Measurements from ENCODE around the gene TM2D1.
A peak's percentile ranks its signal among the peaks of the same experiment; 100 is the strongest.
"Not testable (repeated sequence)": the region's sequence is repeated elsewhere in the genome, so short reads cannot be mapped to it uniquely, and the experiment has no call there.

Gene TM2D1

DNA sequence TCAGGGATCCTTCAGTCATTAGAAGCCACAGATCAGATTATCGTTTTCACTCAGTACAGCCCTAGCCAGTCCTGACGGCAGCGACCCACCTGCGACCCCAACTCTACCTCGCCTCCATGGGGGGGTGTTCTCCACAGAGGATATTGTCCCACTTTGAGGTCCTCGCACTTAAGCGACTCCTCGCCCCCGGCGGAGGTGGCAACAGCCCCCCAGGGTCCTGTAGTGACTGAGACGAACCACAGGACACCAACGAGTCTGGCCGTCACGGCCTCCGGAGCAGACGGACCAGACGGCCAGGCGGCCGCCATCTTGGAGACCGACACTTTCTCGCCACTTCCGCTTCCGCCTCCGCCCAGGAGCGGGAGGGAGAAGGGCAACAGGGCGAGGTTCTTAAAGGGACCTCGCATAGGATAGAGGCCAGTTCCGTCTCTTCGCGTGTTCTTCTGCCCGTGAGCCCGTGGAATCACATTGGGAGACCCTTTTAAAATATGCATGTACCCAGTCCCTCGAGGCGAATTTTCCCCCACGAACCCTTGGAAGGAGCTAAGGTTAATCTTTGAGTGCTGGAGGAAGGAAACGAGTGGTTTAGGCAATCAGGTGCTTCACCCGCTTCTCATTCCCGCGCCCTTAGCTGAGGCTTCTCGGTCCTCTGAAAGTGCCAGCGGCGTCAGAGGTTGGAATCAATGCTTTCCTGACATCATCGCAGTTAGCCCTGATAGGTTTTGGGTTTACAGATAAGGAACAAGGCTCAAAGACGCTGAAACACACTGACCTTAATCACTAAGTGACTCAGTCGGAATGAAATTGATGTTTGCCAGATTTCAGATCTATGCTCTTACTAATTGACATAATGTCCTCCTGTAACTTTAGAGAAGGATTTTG lies at the start of gene TM2D1:
TM2D1 (minus strand) TSS at position 329 of the 882 bp plus-strand sequence; CDS start at position 308, 21 bp downstream.
- DNase-seq (ENCODE audit: low read depth in 2 of 2) = peak; percentile 76 to 81

- no peak for DNase-seq (ENCODE audit: low read depth in 2 of 2)
These were observed 45.2 kb upstream of the TM2D1 start for GRCh38 chr1:61770131-61770530.

- no peak for DNase-seq (ENCODE audit: low read depth in 2 of 2)
These were observed 33.0 kb upstream of the TM2D1 start for GRCh38 chr1:61757950-61758349.

DNA sequence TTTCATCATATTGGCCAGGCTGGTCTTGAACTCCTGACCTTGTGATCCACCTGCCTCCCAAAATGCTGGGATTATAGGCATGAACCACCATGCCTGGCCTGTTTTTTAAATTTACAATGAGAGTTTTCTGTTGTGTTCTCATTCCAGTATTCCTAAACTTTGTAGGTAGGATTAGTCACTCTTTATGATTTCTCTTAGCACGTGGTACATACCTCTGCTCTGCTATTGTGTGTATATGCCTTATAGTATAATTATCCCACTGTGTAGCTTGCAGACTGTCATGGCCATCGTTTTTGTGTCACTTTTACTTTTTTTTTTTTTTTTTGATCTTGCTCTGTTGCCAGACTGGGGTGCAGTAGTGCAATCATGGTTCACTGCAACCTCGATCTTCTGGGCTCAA lies 31.8 kb upstream of the TM2D1 start:
- no peak for DNase-seq (ENCODE audit: low read depth in 2 of 2)

DNA sequence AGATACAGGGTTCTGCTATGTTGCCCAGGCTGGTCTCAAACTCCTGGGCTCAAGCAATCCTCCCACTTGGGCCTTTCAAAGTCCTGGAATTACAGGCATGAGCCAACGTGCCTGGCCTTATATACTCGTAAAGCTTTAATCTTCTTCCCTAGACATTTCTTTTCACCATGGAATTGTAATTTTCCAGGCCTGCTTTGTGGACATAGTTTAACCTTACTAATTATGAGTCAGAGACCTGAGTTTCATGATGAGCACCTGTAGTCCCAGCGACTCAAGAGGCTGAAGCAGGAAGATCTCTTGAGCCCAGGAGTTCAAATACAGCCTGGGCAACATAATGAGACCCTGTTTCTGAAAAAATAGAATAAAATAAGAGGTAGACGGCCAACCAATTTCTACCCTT lies 29.6 kb upstream of the TM2D1 start:
- DNase-seq (ENCODE audit: low read depth in 2 of 2) = no peak

DNA sequence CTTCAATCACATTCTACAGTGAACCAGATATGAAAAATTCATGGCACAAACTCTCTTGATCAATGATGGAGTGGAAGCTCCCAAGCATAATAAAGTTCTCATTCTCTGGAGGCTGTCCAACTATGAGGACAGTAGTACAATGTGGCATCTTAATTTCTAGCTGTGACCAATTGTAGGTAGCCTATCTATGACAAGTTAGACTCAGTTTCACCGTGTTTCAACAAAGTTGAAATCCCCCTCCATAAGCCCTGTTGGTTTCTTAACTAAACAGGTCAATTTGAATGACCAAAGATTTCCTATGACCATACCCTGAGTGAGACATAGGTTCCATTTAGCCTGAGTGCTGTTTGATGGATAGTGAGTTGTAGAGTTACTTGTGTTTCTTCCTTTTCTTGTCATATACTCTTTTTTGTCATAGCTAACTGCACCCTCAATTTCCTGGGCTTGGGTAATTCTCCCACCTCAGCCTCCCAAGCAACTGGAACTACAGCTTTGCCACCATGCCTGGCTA lies 29.1 kb upstream of the TM2D1 start:
- DNase-seq (ENCODE audit: low read depth in 2 of 2) = no peak

GRCh38 chr1:61752921-61753389 lies 28.0 kb upstream of the TM2D1 start:
- DNase-seq (ENCODE audit: low read depth in 2 of 2) = no peak

GRCh38 chr1:61749574-61749973 lies 24.6 kb upstream of the TM2D1 start:
- no peak for DNase-seq (ENCODE audit: low read depth in 2 of 2)

DNA sequence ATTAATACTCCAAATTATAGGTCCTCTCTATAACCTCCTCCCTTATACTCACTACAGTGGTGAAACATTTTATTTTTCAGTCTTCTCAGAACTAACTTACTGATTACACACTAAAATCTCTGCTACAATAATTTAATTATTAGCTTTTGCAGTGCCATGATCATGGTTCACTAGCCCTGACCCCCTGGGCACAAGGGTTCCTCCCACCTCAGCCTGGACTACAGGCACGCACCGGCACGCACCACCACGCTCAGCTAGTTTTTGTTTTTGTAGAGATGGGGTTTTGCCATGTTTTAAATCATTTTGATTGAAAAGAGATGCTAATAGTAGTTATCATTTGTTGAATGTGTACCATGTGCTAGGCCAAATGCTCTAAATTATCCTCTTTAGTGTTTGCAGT lies 23.6 kb upstream of the TM2D1 start:
- no peak for DNase-seq (ENCODE audit: low read depth in 2 of 2)

GRCh38 chr1:61746813-61747212 lies 21.9 kb upstream of the TM2D1 start:
- DNase-seq (ENCODE audit: low read depth in 2 of 2) = no peak

DNA sequence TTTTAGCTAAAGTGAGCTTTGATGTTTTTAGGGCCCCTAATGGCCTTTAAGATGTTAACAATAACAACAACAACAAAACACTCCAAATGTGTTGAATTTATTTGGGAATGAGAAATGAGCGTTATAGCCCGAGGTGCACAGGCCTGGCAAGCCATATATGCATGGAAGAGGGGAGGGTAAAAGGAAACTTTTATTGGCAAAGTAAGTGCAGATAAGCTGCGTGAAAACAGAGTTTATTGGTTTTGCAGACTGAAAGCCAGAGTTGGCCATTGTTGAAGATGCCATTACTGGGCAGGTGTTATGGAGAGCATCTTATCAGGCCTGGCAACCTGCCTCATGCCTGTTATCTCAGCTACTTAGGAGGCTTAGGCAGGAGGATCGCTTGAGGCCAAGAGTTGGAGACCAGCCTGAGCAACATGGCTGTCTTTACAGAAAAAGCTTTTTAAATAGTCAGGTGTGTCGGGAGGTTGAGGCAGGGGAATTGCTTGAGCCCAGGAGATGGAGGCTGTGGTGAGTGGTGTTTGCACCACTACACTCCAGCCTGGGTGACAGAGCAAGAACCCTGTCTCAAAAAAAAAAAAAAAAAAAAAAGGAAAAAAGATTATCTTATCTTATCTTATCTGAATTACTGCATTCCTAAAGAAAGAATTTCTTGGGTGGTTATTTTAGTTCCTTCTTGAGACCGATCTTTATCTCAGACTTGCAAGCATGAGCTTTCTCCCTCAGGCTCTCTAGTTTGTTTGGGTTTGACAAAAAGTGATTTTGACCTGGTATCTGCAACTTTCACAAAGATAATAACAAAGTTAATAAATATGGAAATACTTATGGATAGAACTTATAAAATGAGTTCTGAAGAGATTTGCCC lies 19.0 kb upstream of the TM2D1 start:
- no peak for DNase-seq (ENCODE audit: low read depth in 2 of 2)

DNA sequence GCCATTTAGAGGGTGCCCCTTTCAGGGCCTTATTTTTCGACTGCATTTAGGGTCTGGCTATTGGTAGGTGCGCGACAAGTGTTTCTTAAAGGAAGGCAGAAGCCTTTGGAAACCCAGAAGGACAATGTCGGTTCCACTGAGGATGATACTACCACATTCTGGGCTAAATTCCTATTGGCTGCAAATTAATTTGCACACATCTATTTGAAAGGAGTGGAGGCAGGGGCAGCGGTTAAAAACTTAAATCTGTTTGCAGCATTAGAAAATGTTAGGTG lies 18.4 kb upstream of the TM2D1 start:
- no peak for DNase-seq (ENCODE audit: low read depth in 2 of 2)

- peak in 1 of 2 experiments; percentile 5 for DNase-seq (ENCODE audit: low read depth in 2 of 2)
These were observed 17.9 kb upstream of the TM2D1 start for GRCh38 chr1:61742620-61743430.

- peak; percentile 24 to 29 for DNase-seq (ENCODE audit: low read depth in 2 of 2)
These were observed 17.0 kb upstream of the TM2D1 start, which contains the start of gene PATJ for GRCh38 chr1:61741711-61742619. TSS of gene PATJ (plus strand) at chr1:61742480. CDS start at chr1:61762893, 20,413 bp downstream.

- no peak for DNase-seq (ENCODE audit: low read depth in 2 of 2)
These were observed 16.1 kb upstream of the TM2D1 start for GRCh38 chr1:61740751-61741700.

DNA sequence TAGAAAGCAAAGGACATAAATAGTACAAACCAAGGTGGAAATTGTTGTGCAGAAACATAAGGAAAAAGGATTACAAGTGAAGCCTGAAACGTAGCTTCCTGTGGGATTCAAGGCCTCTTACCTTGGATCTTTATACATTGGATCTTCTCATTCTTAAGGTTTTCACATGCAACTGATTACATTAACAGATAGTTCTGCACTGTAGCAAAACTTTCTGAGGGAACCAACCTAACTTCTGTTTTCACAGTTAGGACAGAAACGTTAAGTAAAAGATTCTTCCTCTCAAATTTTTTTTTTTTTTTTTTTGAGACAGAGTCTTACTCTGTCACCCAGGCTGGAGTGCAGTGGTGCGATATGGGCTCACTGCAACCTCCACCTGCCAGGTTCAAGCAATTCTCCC lies 7.8 kb upstream of the TM2D1 start:
- no peak for DNase-seq (ENCODE audit: low read depth in 2 of 2)

GRCh38 chr1:61730679-61731078 lies 5.7 kb upstream of the TM2D1 start:
- not testable (repeated sequence) for DNase-seq (ENCODE audit: low read depth in 2 of 2)

DNA sequence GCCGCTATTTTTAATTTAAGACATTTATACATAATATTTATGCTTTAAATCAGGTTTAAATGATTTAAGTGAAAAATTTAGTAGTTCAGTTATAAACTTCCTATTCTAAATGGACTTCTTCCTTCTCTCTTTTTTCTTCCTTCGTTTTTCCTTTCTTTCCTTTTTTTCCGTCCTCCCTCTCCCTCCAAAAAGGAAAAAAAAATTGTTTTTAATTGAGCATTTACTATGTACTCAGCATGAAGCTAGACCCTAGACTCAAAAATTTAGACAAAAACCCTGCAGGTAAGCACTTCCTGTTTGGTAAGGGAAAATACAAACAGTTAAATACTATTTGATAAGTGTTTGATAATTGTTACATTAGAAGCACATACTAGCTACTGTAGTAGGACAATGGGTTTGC lies 2.6 kb upstream of the TM2D1 start:
- DNase-seq (ENCODE audit: low read depth in 2 of 2) = no peak

- no peak for DNase-seq (ENCODE audit: low read depth in 2 of 2)
These were observed 482 bp downstream of the TM2D1 start for GRCh38 chr1:61724506-61724812.
